Measurements from ENCODE around the gene PROKR1.

GRCh38 chr2:68653034-68653433, 9.7 kb downstream of the PROKR1 start:
- TF ChIP-seq POLR2A (IDR thresholded peaks at IDR 0.05) (no peak), POLR2AphosphoS5 (IDR thresholded peaks at IDR 0.05) (no peak)
